K562 (cell line): Measurements from ENCODE around the gene GABRB3. TPM values are rescaled to one million over a fixed set of nuclear protein-coding genes. Genes with fewer than 3 reads are reported as not detected.

Experiments
- ATAC-seq: fragments of 200-7000 bp; cut with Tn5 transposase; 3 replicates; pipeline ENCODE4 v1.9.1; 2020; ENCODE audit warnings: moderate library complexity
- BruUV-seq: library from RNA; stranded (reverse); fragments of 400-500 nt; replicated peaks from 2 replicates; lab custom pipeline; 2021; lab: Mats Ljungman, UMichigan
- CTCF ChIA-PET: fragments of 300-600 bp; formaldehyde crosslinking; extraction: SDS; loops from one replicate; lab custom pipeline; 2021; ENCODE audit warnings: low intra/inter-chr PET ratio; lab: Yijun Ruan, JAX
- POLR2A ChIA-PET: fragments of 300-600, 350-650 bp; sonication (Branson Sonifier 250); formaldehyde crosslinking; extraction: SDS; loops from one replicate; lab custom pipeline; 2021; ENCODE audit warnings: antibody characterized with exemption, inconsistent platforms; lab: Yijun Ruan, JAX
- DNase-seq, 4 experiments: peaks; one replicate each; pipeline versions ENCODE4 v3.0.0 to v3.0.0-alpha.2; 2011 to 2018; ENCODE audit warnings: low spot score in 3 of 4, mixed read lengths in 3 of 4; ENCODE audit errors: extremely low read depth in 1 of 4
- FAIRE-seq: peaks from 2 replicates; lab custom pipeline; 2011; peaks lifted over from hg19 to GRCh38; lab: Jason Lieb, UNC
- H2AFZ ChIP-seq: 2 replicates; pipeline ENCODE4 v1.6.0; 2011; ENCODE audit warnings: low read depth, low read length, control low read depth, inconsistent platforms
- H3K27ac ChIP-seq: fragments of 200-600 bp; 3 replicates; pipeline ENCODE4 v1.8.0; 2011; ENCODE audit warnings: low read depth, mild to moderate bottlenecking, control low read depth, inconsistent platforms, low read length, moderate library complexity, mixed read lengths; ENCODE audit errors: extremely low read depth
- H3K27me3 ChIP-seq, 2 experiments: fragments of 300-600 bp in 1 of 2; 2 replicates in 1 of 2; 3 replicates in 1 of 2; pipeline versions ENCODE4 v1.6.0 to v1.8.0; 2011; ENCODE audit warnings: inconsistent platforms in 2 of 2, low read length in 2 of 2, mild to moderate bottlenecking in 1 of 2, mixed read lengths in 1 of 2, moderate library complexity in 1 of 2; ENCODE audit not compliant: control insufficient read depth in 2 of 2, insufficient read depth in 2 of 2
- H3K36me3 ChIP-seq: fragments of 300-600 bp; 3 replicates; pipeline ENCODE4 v1.8.0; 2011; ENCODE audit warnings: mild to moderate bottlenecking, low read length, inconsistent platforms; ENCODE audit not compliant: control insufficient read depth, insufficient read depth
- H3K4me1 ChIP-seq, 2 experiments: fragments of 200-600 bp in 1 of 2; replicated peaks in 1 of 2; 2 replicates in 1 of 2; 3 replicates in 1 of 2; pipeline versions ENCODE4 v1.5.1 to v1.8.0; 2011; ENCODE audit warnings: inconsistent platforms in 2 of 2, low read length in 2 of 2, mild to moderate bottlenecking in 1 of 2, mixed read lengths in 1 of 2, moderate library complexity in 1 of 2; ENCODE audit not compliant: control insufficient read depth in 2 of 2, insufficient read depth in 2 of 2
- H3K4me2 ChIP-seq: 2 replicates; pipeline ENCODE4 v1.6.1; 2011; ENCODE audit warnings: low read length, control low read depth, inconsistent platforms, mixed read lengths; ENCODE audit not compliant: insufficient read depth
- H3K4me3 ChIP-seq: fragments of 200-600 bp; sonication (generic), shearing (Covaris generic); 2 replicates; pipeline ENCODE4 v1.5.1; 2016; ENCODE audit warnings: control low read depth, inconsistent platforms
- H3K79me2 ChIP-seq: fragments of 200-600 bp; 3 replicates; pipeline ENCODE4 v1.8.0; 2011; ENCODE audit warnings: low read length, inconsistent platforms; ENCODE audit not compliant: control insufficient read depth, insufficient read depth
- H3K9ac ChIP-seq, 2 experiments: 2 replicates each; pipeline versions ENCODE4 v1.6.0 to v1.6.1; 2011; ENCODE audit warnings: low read depth in 2 of 2, low read length in 2 of 2, control low read depth in 1 of 2, inconsistent platforms in 1 of 2, mild to moderate bottlenecking in 1 of 2, mixed read lengths in 1 of 2; ENCODE audit not compliant: insufficient read depth in 1 of 2
- H3K9me1 ChIP-seq: one replicate; pipeline ENCODE4 v1.6.0; 2011; ENCODE audit warnings: inconsistent platforms, mild to moderate bottlenecking, low read length, moderate library complexity; ENCODE audit not compliant: control insufficient read depth, insufficient read depth
- H3K9me3 ChIP-seq: replicated peaks from 2 replicates; pipeline ENCODE4 v1.5.1; 2011; ENCODE audit warnings: low read depth, low read length, inconsistent platforms; ENCODE audit not compliant: control insufficient read depth, insufficient read depth
- H4K20me1 ChIP-seq: replicated peaks from 2 replicates; pipeline ENCODE4 v1.6.1; 2011; ENCODE audit warnings: low read length, inconsistent platforms, mixed read lengths; ENCODE audit not compliant: control insufficient read depth, insufficient read depth
- ATF3 ChIP-seq, 2 experiments: fragments of 450-650 bp in 1 of 2; sonication (generic) in 1 of 2; formaldehyde crosslinking in 1 of 2; IDR thresholded peaks in 1 of 2; conservative IDR thresholded peaks in 1 of 2; 2 replicates each; pipeline versions ENCODE4 v1.6.1 to v1.8.1; 2016 to 2023; ENCODE audit warnings: mild to moderate bottlenecking in 2 of 2, moderate library complexity in 2 of 2, inconsistent platforms in 1 of 2, missing genetic modification reagents in 1 of 2
- CBFA2T2 ChIP-seq: fragments of 450-650 bp; conservative IDR thresholded peaks from 2 replicates; pipeline ENCODE4 v1.6.1; 2017; ENCODE audit warnings: mild to moderate bottlenecking
- CTBP1 ChIP-seq: fragments of 450-650 bp; IDR thresholded peaks from 2 replicates; pipeline ENCODE4 v1.6.1; 2016; ENCODE audit warnings: borderline replicate concordance
- CXXC5 ChIP-seq: fragments of 250-450 bp; sonication (Bioruptor Pico); IDR thresholded peaks from 2 replicates; pipeline ENCODE4 v1.8.0; 2022; ENCODE audit warnings: inconsistent platforms, mild to moderate bottlenecking, moderate library complexity
- E2F1 ChIP-seq: sonication (generic); formaldehyde crosslinking; IDR thresholded peaks from 2 replicates; pipeline ENCODE4 v1.8.1; 2023; ENCODE audit warnings: mild to moderate bottlenecking, missing genetic modification reagents, moderate library complexity
- ETV6 ChIP-seq, 3 experiments: fragments of 150-350 bp in 1 of 3; sonication (generic) in 1 of 3; formaldehyde crosslinking in 1 of 3; IDR thresholded peaks; 2 replicates each; pipeline versions ENCODE4 v1.6.1 to v1.8.0; 2014 to 2022; ENCODE audit warnings: borderline replicate concordance in 2 of 3, low read depth in 2 of 3, antibody characterized with exemption in 1 of 3, low read length in 1 of 3, mild to moderate bottlenecking in 1 of 3, missing genetic modification reagents in 1 of 3
- EWSR1 ChIP-seq: fragments of 450-650 bp; IDR thresholded peaks from 2 replicates; pipeline ENCODE4 v1.6.1; 2018; ENCODE audit warnings: borderline replicate concordance, mild to moderate bottlenecking, low read depth, moderate library complexity; ENCODE audit not compliant: partially characterized antibody
- MEIS2 ChIP-seq: fragments of 450-650 bp; IDR thresholded peaks from 2 replicates; pipeline ENCODE4 v1.6.1; 2014; ENCODE audit warnings: mild to moderate bottlenecking; ENCODE audit not compliant: partially characterized antibody
- MIER1 ChIP-seq: fragments of 450-650 bp; IDR thresholded peaks from 2 replicates; pipeline ENCODE4 v1.6.1; 2016; ENCODE audit warnings: antibody characterized with exemption, mild to moderate bottlenecking, low read depth
- POLR2H ChIP-seq: IDR thresholded peaks from 2 replicates; pipeline ENCODE4 v1.6.1; 2016; ENCODE audit warnings: missing genetic modification characterization, low read depth, mild to moderate bottlenecking, control low read depth, missing compliant biosample characterization, moderate library complexity
- PPARD ChIP-seq: fragments of 250-450 bp; sonication (Bioruptor Pico); IDR thresholded peaks from 2 replicates; pipeline ENCODE4 v1.8.0; 2022; ENCODE audit warnings: inconsistent platforms, mild to moderate bottlenecking, moderate library complexity
- PRMT5 ChIP-seq: sonication (generic); formaldehyde crosslinking; IDR thresholded peaks from 2 replicates; pipeline ENCODE4 v1.5.0; 2020; ENCODE audit warnings: missing genetic modification reagents
- SAP30 ChIP-seq: fragments of 200-600 bp; sonication (generic); IDR thresholded peaks from 2 replicates; pipeline ENCODE4 v1.6.1; 2012; ENCODE audit warnings: borderline replicate concordance, low read depth, mild to moderate bottlenecking, moderate library complexity, low read length, control low read depth, inconsistent platforms; ENCODE audit not compliant: insufficient read depth, poor library complexity, severe bottlenecking
- XRCC3 ChIP-seq: fragments of 450-650 bp; IDR thresholded peaks from 2 replicates; pipeline ENCODE4 v1.6.1; 2017; ENCODE audit warnings: mild to moderate bottlenecking, moderate library complexity
- ZKSCAN1 ChIP-seq: fragments of 150-350 bp; IDR thresholded peaks from 2 replicates; pipeline ENCODE4 v1.6.1; 2016; ENCODE audit warnings: low read depth, low read length
- ZNF239 ChIP-seq: fragments of 250-450 bp; sonication (Bioruptor Pico); IDR thresholded peaks from 2 replicates; pipeline ENCODE4 v1.4.0; 2020; ENCODE audit warnings: mild to moderate bottlenecking
- ZNF584 ChIP-seq: fragments of 200-800 bp; sonication (Bioruptor generic); IDR thresholded peaks from 2 replicates; pipeline ENCODE4 v1.6.1; 2016; ENCODE audit warnings: low read depth, mild to moderate bottlenecking, missing genetic modification characterization, missing compliant biosample characterization
- ZNF780A ChIP-seq: fragments of 250-450 bp; sonication (Bioruptor Pico); IDR thresholded peaks from 2 replicates; pipeline ENCODE4 v1.5.0; 2021; ENCODE audit warnings: mild to moderate bottlenecking
- WGBS: fragments of 100-300 bp; shearing (Covaris generic); methylation state at CpG from one replicate; pipeline ENCODE4 v1.1.6; 2016; ENCODE audit warnings: low coverage, mixed read lengths; ENCODE audit not compliant: insufficient coverage; ENCODE audit errors: missing lambda C conversion rate; 5-methylcytosine and 5-hydroxymethylcytosine counted together
- in situ Hi-C: fragments of 300-500 bp; cut with MboI; formaldehyde crosslinking; loops from 4 replicates; pipeline ENCODE4 v1.15.0; 2018; ENCODE audit warnings: inconsistent platforms, mixed read lengths
- intact Hi-C: fragments of 100-400 bp; cut with micrococcal nuclease; formaldehyde crosslinking; loops from 2 replicates; pipeline ENCODE4 v1.14.2; 2022
- polyA plus RNA-seq, 8 experiments: library from polyadenylated mRNA; depleted of rRNA in 4 of 8; stranded (reverse) in 5 of 8; unstranded in 3 of 8; fragments of >200 nt; fragmentation: Nextera tagmentation in 2 of 8; fragmentation: Illumina TruSeq in 1 of 8; extraction: Ambion mirVana in 2 of 8; extraction: Trizol in 1 of 8; gene quantifications; 2 replicates each; pipeline versions ENCODE4 v1.2.1 to v1.2.3, GENCODE V29; 2011 to 2014; ENCODE audit warnings: inconsistent platforms in 1 of 8, missing spikeins in 1 of 8
- total RNA-seq, 7 experiments: library from RNA; depleted of rRNA in 6 of 7; stranded (reverse); fragments of >200 nt in 6 of 7; fragmentation: Illumina TruSeq in 2 of 7; extraction: Trizol in 2 of 7; gene quantifications; 2 replicates each; pipeline versions ENCODE4 v1.2.1 to v1.2.3, GENCODE V29; 2011 to 2021; ENCODE audit warnings: low replicate concordance in 1 of 7

The GABRB3 gene
- total and polyA plus RNA-seq, 9 of the 15 experiments (the other 6 are each of a cell fraction or from before 2014, with no cell fraction given), result 0.09 to 1.4 (median 0.49) TPM

- FAIRE-seq (no peak), ATAC-seq (no peak), DNase-seq (no peak)
- no peak overlapping the region for H3K9ac ChIP-seq
- H3K4me2 ChIP-seq, result no peak overlapping the region
- no peak overlapping the region for H3K27ac ChIP-seq
- in situ Hi-C loops, result no loop called here
- no peak overlapping the region for H3K4me3 ChIP-seq
- CTCF ChIA-PET, result no interaction called here
- H3K4me1 ChIP-seq, result no peaks in the 10 kb centered on the region
- POLR2A ChIA-PET, result no interaction called here
- no peaks in the 10 kb centered on the region for H3K27me3 ChIP-seq
- no peaks in the 10 kb centered on the region for H4K20me1 ChIP-seq
- no peaks in the 10 kb centered on the region for H3K36me3 ChIP-seq
- BruUV-seq, result no TSS peak
- intact Hi-C loops, result no loop called here
- WGBS, result 0% methylated on average over 11 of the region's 11 CpGs
- H2AFZ ChIP-seq, result no peak overlapping the region
- H3K79me2 ChIP-seq, result no peaks in the 10 kb centered on the region
- no peaks in the 10 kb centered on the region for H3K9me1 ChIP-seq
- H3K9me3 ChIP-seq, result no peaks in the 10 kb centered on the region
- TF ChIP-seq ETV6 (IDR thresholded peaks at IDR 0.05; ENCODE audit: borderline replicate concordance in 1 of 2, low read depth in 2 of 2, low read length in 1 of 2) (no peak), ETV6 (CRISPR knock-in tag; IDR thresholded peaks at IDR 0.05; ENCODE audit: borderline replicate concordance) (no peak), MIER1 (no peak), POLR2H (no peak), E2F1 (CRISPR knock-in tag) (no peak), ZNF780A (CRISPR knock-in tag) (no peak), ZNF239 (CRISPR knock-in tag) (no peak), ZNF584 (CRISPR knock-in tag) (no peak), ATF3 (IDR thresholded peaks at IDR 0.05) (no peak), ATF3 (CRISPR knock-in tag; conservative IDR thresholded peaks at IDR 0.05) (no peak), CBFA2T2 (no peak), EWSR1 (no peak), CTBP1 (no peak), XRCC3 (no peak), CXXC5 (no peak), SAP30 (no peak), PPARD (CRISPR knock-in tag) (no peak), PRMT5 (CRISPR knock-in tag) (no peak), MEIS2 (no peak), ZKSCAN1 (no peak)
Measured at GRCh38 chr15:26804063-26804804, 31.4 kb upstream of the GABRB3 start.
